ENCODE data around the gene GALNT2. TPM values are rescaled to one million over a fixed set of nuclear protein-coding genes. Genes with fewer than 3 reads are reported as not detected.

The GALNT2 gene
- total and polyA plus RNA-seq, 5 donors, result 27.4 to 45.5 (median 38.8) TPM

- 96% methylated on average over 2 of the region's 2 CpGs for WGBS
- ATAC-seq (no peak), DNase-seq (no peak)
- intact Hi-C loops (cut with DNase I), result no loop called here
- no peaks in the 10 kb centered on the region for H3K27me3 ChIP-seq (ENCODE audit: control insufficient read depth, insufficient read depth)
- no peaks in the 10 kb centered on the region for H3K9me3 ChIP-seq (ENCODE audit: control insufficient read depth, low read length)
- no peak overlapping the region for H3K4me3 ChIP-seq (ENCODE audit: low read length)
- no peaks in the 10 kb centered on the region for H3K4me1 ChIP-seq (ENCODE audit: control insufficient read depth, insufficient read depth, low read length)
- no peak overlapping the region for H3K27ac ChIP-seq (ENCODE audit: low read length)
Measured at GRCh38 chr1:230052018-230052417, 15.0 kb upstream of the GALNT2 start.

- ATAC-seq, result no peak
- no peak for DNase-seq
- intact Hi-C loops (cut with DNase I), result no loop called here
- Histone ChIP-seq H3K27ac (ENCODE audit: low read length) (no peak overlapping the region), H3K27me3 (ENCODE audit: control insufficient read depth, insufficient read depth) (no peaks in the 10 kb centered on the region), H3K4me3 (ENCODE audit: low read length) (no peak overlapping the region), H3K4me1 (ENCODE audit: control insufficient read depth, insufficient read depth, low read length) (no peaks in the 10 kb centered on the region), H3K9me3 (ENCODE audit: control insufficient read depth, low read length) (no peaks in the 10 kb centered on the region)
- WGBS, result 91% methylated on average over 5 of the region's 5 CpGs
Measured at GRCh38 chr1:230052665-230053064, 14.4 kb upstream of the GALNT2 start.

GRCh38 chr1:230054092-230054749 is 12.8 kb upstream of the GALNT2 start:
- intact Hi-C loops (cut with DNase I), result no loop called here
- Histone ChIP-seq H3K4me1 (ENCODE audit: control insufficient read depth, insufficient read depth, low read length) (no peaks in the 10 kb centered on the region), H3K4me3 (ENCODE audit: low read length) (no peak overlapping the region), H3K27me3 (ENCODE audit: control insufficient read depth, insufficient read depth) (no peaks in the 10 kb centered on the region), H3K27ac (ENCODE audit: low read length) (no peak overlapping the region), H3K9me3 (ENCODE audit: control insufficient read depth, low read length) (no peaks in the 10 kb centered on the region)
- WGBS, result 73% methylated on average over 8 of the region's 8 CpGs
- ATAC-seq (no peak), DNase-seq (no peak)

- DNase-seq (no peak), ATAC-seq (no peak)
- Histone ChIP-seq H3K27me3 (ENCODE audit: control insufficient read depth, insufficient read depth) (no peaks in the 10 kb centered on the region), H3K4me1 (ENCODE audit: control insufficient read depth, insufficient read depth, low read length) (no peaks in the 10 kb centered on the region), H3K27ac (ENCODE audit: low read length) (no peak overlapping the region), H3K9me3 (ENCODE audit: control insufficient read depth, low read length) (no peaks in the 10 kb centered on the region), H3K4me3 (ENCODE audit: low read length) (no peak overlapping the region)
- intact Hi-C loops (cut with DNase I), result no loop called here
- WGBS, result 92% methylated on average over 1 of the region's 1 CpG
Measured at GRCh38 chr1:230056098-230056497, 10.9 kb upstream of the GALNT2 start.

GRCh38 chr1:230057100-230057499 is 9.9 kb upstream of the GALNT2 start:
- intact Hi-C loops (cut with DNase I), result no loop called here
- Histone ChIP-seq H3K4me3 (ENCODE audit: low read length) (no peak overlapping the region), H3K27me3 (ENCODE audit: control insufficient read depth, insufficient read depth) (no peaks in the 10 kb centered on the region), H3K27ac (ENCODE audit: low read length) (no peak overlapping the region), H3K4me1 (ENCODE audit: control insufficient read depth, insufficient read depth, low read length) (no peaks in the 10 kb centered on the region), H3K9me3 (ENCODE audit: control insufficient read depth, low read length) (no peaks in the 10 kb centered on the region)
- DNase-seq, result no peak
- 77% methylated on average over 4 of the region's 4 CpGs for WGBS
- ATAC-seq, result no peak

- Histone ChIP-seq H3K27ac (ENCODE audit: low read length) (no peak overlapping the region), H3K4me3 (ENCODE audit: low read length) (no peak overlapping the region), H3K4me1 (ENCODE audit: control insufficient read depth, insufficient read depth, low read length) (no peaks in the 10 kb centered on the region), H3K27me3 (ENCODE audit: control insufficient read depth, insufficient read depth) (no peaks in the 10 kb centered on the region), H3K9me3 (ENCODE audit: control insufficient read depth, low read length) (no peaks in the 10 kb centered on the region)
- intact Hi-C loops (cut with DNase I), result no loop called here
- DNase-seq, result no peak
- no peak for ATAC-seq
- WGBS, result 77% methylated on average over 24 of the region's 24 CpGs
Measured at GRCh38 chr1:230057681-230058565, 9.1 kb upstream of the GALNT2 start.

GRCh38 chr1:230058626-230059025 is 8.4 kb upstream of the GALNT2 start:
- intact Hi-C loops (cut with DNase I), result no loop called here
- H3K4me3 ChIP-seq (ENCODE audit: low read length), result no peak overlapping the region
- DNase-seq (no peak), ATAC-seq (no peak)
- 92% methylated on average over 5 of the region's 5 CpGs for WGBS
- H3K9me3 ChIP-seq (ENCODE audit: control insufficient read depth, low read length), result no peaks in the 10 kb centered on the region
- no peaks in the 10 kb centered on the region for H3K4me1 ChIP-seq (ENCODE audit: control insufficient read depth, insufficient read depth, low read length)
- no peak overlapping the region for H3K27ac ChIP-seq (ENCODE audit: low read length)
- H3K27me3 ChIP-seq (ENCODE audit: control insufficient read depth, insufficient read depth), result no peaks in the 10 kb centered on the region

GRCh38 chr1:230061801-230062200 is 5.2 kb upstream of the GALNT2 start:
- 92% methylated on average over 4 of the region's 4 CpGs for WGBS
- Histone ChIP-seq H3K9me3 (ENCODE audit: control insufficient read depth, low read length) (no peaks in the 10 kb centered on the region), H3K27me3 (ENCODE audit: control insufficient read depth, insufficient read depth) (no peaks in the 10 kb centered on the region), H3K4me1 (ENCODE audit: control insufficient read depth, insufficient read depth, low read length) (no peaks in the 10 kb centered on the region), H3K27ac (ENCODE audit: low read length) (no peak overlapping the region), H3K4me3 (ENCODE audit: low read length) (no peak overlapping the region)
- ATAC-seq (no peak), DNase-seq (no peak)
- intact Hi-C loops (cut with DNase I), result no loop called here

- 73% methylated on average over 4 of the region's 4 CpGs for WGBS
- Histone ChIP-seq H3K4me1 (ENCODE audit: control insufficient read depth, insufficient read depth, low read length) (no peaks in the 10 kb centered on the region), H3K27ac (ENCODE audit: low read length) (no peak overlapping the region), H3K4me3 (ENCODE audit: low read length) (no peak overlapping the region), H3K27me3 (ENCODE audit: control insufficient read depth, insufficient read depth) (no peaks in the 10 kb centered on the region), H3K9me3 (ENCODE audit: control insufficient read depth, low read length) (no peaks in the 10 kb centered on the region)
- no peak for DNase-seq
- intact Hi-C loops (cut with DNase I), result no loop called here
- no peak for ATAC-seq
Measured at GRCh38 chr1:230062521-230062920, 4.5 kb upstream of the GALNT2 start.

- ATAC-seq (no peak), DNase-seq (no peak)
- no peak overlapping the region for H3K27ac ChIP-seq (ENCODE audit: low read length)
- 95% methylated on average over 6 of the region's 6 CpGs for WGBS
- H3K4me3 ChIP-seq (ENCODE audit: low read length), result no peak overlapping the region
- intact Hi-C loops (cut with DNase I), result no loop called here
- no peaks in the 10 kb centered on the region for H3K4me1 ChIP-seq (ENCODE audit: control insufficient read depth, insufficient read depth, low read length)
- no peaks in the 10 kb centered on the region for H3K9me3 ChIP-seq (ENCODE audit: control insufficient read depth, low read length)
- no peaks in the 10 kb centered on the region for H3K27me3 ChIP-seq (ENCODE audit: control insufficient read depth, insufficient read depth)
Measured at GRCh38 chr1:230064283-230064682, 2.8 kb upstream of the GALNT2 start.

GRCh38 chr1:230065161-230065560 is 1.9 kb upstream of the GALNT2 start:
- DNase-seq (no peak), ATAC-seq (no peak)
- Histone ChIP-seq H3K27me3 (ENCODE audit: control insufficient read depth, insufficient read depth) (no peaks in the 10 kb centered on the region), H3K9me3 (ENCODE audit: control insufficient read depth, low read length) (no peaks in the 10 kb centered on the region), H3K4me1 (ENCODE audit: control insufficient read depth, insufficient read depth, low read length) (no peaks in the 10 kb centered on the region), H3K27ac (ENCODE audit: low read length) (no peak overlapping the region), H3K4me3 (ENCODE audit: low read length) (no peak overlapping the region)
- intact Hi-C loops (cut with DNase I), result no loop called here
- 63% methylated on average over 2 of the region's 2 CpGs for WGBS

All from right cardiac atrium (tissue), 5 donors.